Measurements from ENCODE around the gene TRAK2.

GRCh38 chr2:201432038-201432620 is 19.1 kb downstream of the TRAK2 start:
- no peak for TF ChIP-seq POLR2A (IDR thresholded peaks at IDR 0.05; ENCODE audit: low read depth, low read length)
- no peak for TF ChIP-seq POLR2AphosphoS5 (IDR thresholded peaks at IDR 0.05; ENCODE audit: low read depth, low read length)

Data from GM12892 (cell line).